ENCODE results near the gene NEO1. TPM values are rescaled to one million over a fixed set of nuclear protein-coding genes. Genes with fewer than 3 reads are reported as not detected.
"Not testable (repeated sequence)": the region's sequence is repeated elsewhere in the genome, so short reads cannot be mapped to it uniquely, and the experiment has no call there.

NEO1 gene
- total and polyA plus RNA-seq, 9 of the 15 experiments (the other 6 are each of a cell fraction or from before 2014, with no cell fraction given), result 0.08 to 1.7 (median 0.48) TPM

GRCh38 chr15:73212424-73212823 lies 160.2 kb downstream of the NEO1 start:
- H2AFZ ChIP-seq (ENCODE audit: low read depth, low read length), result no peak overlapping the region
- no peaks in the 10 kb centered on the region for H3K4me1 ChIP-seq (replicated peaks in 1 of 2; ENCODE audit: control insufficient read depth in 2 of 2, insufficient read depth in 2 of 2, low read length in 2 of 2)
- no peak overlapping the region for H3K4me2 ChIP-seq (ENCODE audit: insufficient read depth, low read length)
- no peak overlapping the region for H3K4me3 ChIP-seq
- TF ChIP-seq CGGBP1 (CRISPR knock-in tag; IDR thresholded peaks at IDR 0.05) (no peak), ZBTB9 (CRISPR knock-in tag; IDR thresholded peaks at IDR 0.05) (no peak), ZNF316 (IDR thresholded peaks at IDR 0.05) (peak; percentile 34; the same call in 1 of the 2 replicates), C11orf30 (IDR thresholded peaks at IDR 0.05; ENCODE audit: low read depth) (peak; percentile 13; the same call in 1 of the 2 replicates), ZNF699 (CRISPR knock-in tag; IDR thresholded peaks at IDR 0.05; ENCODE audit: insufficient replicate concordance) (no peak), BCOR (IDR thresholded peaks at IDR 0.05) (no peak), ATF1 (CRISPR knock-in tag; IDR thresholded peaks at IDR 0.05) (no peak), ATF1 (tag; IDR thresholded peaks at IDR 0.05) (no peak), ZNF217 (CRISPR knock-in tag; IDR thresholded peaks at IDR 0.05) (no peak)
- H3K79me2 ChIP-seq (ENCODE audit: control insufficient read depth, insufficient read depth, low read length), result no peaks in the 10 kb centered on the region
- H3K36me3 ChIP-seq (ENCODE audit: control insufficient read depth, insufficient read depth, low read length), result no peaks in the 10 kb centered on the region
- no TSS peak for BruUV-seq (replicated peaks)
- no peak overlapping the region for H3K27ac ChIP-seq (ENCODE audit: extremely low read depth, low read depth, low read length)
- no peaks in the 10 kb centered on the region for H3K9me3 ChIP-seq (replicated peaks; ENCODE audit: control insufficient read depth, insufficient read depth, low read depth, low read length)
- H3K27me3 ChIP-seq (ENCODE audit: control insufficient read depth in 2 of 2, insufficient read depth in 2 of 2, low read length in 2 of 2), result peaks cover 0 to 2% of the 10 kb centered on the region in 2 experiments; a peak in 2 of 5 replicates
- no peak overlapping the region for H3K9ac ChIP-seq (ENCODE audit: insufficient read depth in 1 of 2, low read depth in 2 of 2, low read length in 2 of 2)
- no peaks in the 10 kb centered on the region for H3K9me1 ChIP-seq (ENCODE audit: control insufficient read depth, insufficient read depth, low read length)
- POLR2A ChIA-PET, result no interaction called here
- DNase-seq (ENCODE audit: extremely low read depth in 1 of 4, low spot score in 3 of 4), result no peak
- in situ Hi-C loops (cut with MboI), result no loop called here
- no peaks in the 10 kb centered on the region for H4K20me1 ChIP-seq (replicated peaks; ENCODE audit: control insufficient read depth, insufficient read depth, low read length)
- FAIRE-seq, result no peak
- intact Hi-C loops (cut with micrococcal nuclease), result no loop called here
- 0% methylated on average over 1 of the region's 1 CpG for WGBS (ENCODE audit: insufficient coverage, low coverage, missing lambda C conversion rate)
- CTCF ChIA-PET (ENCODE audit: low intra/inter-chr PET ratio), result no interaction called here
- no peak for ATAC-seq

DNA sequence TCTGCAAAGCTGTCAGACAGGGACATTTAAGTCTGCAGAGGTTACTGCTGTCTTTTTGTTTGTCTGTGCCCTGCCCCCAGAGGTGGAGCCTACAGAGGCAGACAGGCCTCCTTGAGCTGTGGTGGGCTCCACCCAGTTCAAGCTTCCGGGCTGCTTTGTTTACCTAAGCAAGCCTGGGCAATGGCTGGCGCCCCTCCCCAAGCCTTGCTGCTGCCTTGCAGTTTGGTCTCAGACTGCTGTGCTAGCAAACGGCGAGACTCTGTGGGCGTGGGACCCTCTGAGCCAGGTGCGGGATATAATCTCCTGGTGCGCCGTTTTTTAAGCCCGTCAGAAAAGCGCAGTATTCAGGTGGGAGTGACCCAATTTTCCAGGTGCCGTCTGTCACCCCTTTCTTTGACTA lies 169.2 kb downstream of the NEO1 start:
- WGBS (ENCODE audit: insufficient coverage, low coverage, missing lambda C conversion rate), result 15% methylated on average over 6 of the region's 11 CpGs
- FAIRE-seq; H3K36me3 ChIP-seq (ENCODE audit: control insufficient read depth, insufficient read depth, low read length); H4K20me1 ChIP-seq (replicated peaks; ENCODE audit: control insufficient read depth, insufficient read depth, low read length); intact Hi-C loops (cut with micrococcal nuclease); H3K4me1 ChIP-seq (replicated peaks in 1 of 2; ENCODE audit: control insufficient read depth in 2 of 2, insufficient read depth in 2 of 2, low read length in 2 of 2); POLR2A ChIA-PET; in situ Hi-C loops (cut with MboI); H3K9me1 ChIP-seq (ENCODE audit: control insufficient read depth, insufficient read depth, low read length); BruUV-seq (replicated peaks); ATAC-seq; H3K9ac ChIP-seq (ENCODE audit: insufficient read depth in 1 of 2, low read depth in 2 of 2, low read length in 2 of 2); H3K27me3 ChIP-seq (ENCODE audit: control insufficient read depth in 2 of 2, insufficient read depth in 2 of 2, low read length in 2 of 2); DNase-seq (ENCODE audit: extremely low read depth in 1 of 4, low spot score in 3 of 4); H3K4me2 ChIP-seq (ENCODE audit: insufficient read depth, low read length); H3K4me3 ChIP-seq; H2AFZ ChIP-seq (ENCODE audit: low read depth, low read length); H3K79me2 ChIP-seq (ENCODE audit: control insufficient read depth, insufficient read depth, low read length); H3K9me3 ChIP-seq (replicated peaks; ENCODE audit: control insufficient read depth, insufficient read depth, low read depth, low read length); H3K27ac ChIP-seq (ENCODE audit: extremely low read depth, low read depth, low read length); CTCF ChIA-PET (ENCODE audit: low intra/inter-chr PET ratio): not testable (repeated sequence)
